Skin of body (tissue), 2 donors: ENCODE results near the gene SRPK2. TPM values are rescaled to one million over a fixed set of nuclear protein-coding genes. Genes with fewer than 3 reads are reported as not detected.
"Not testable (repeated sequence)": the region's sequence is repeated elsewhere in the genome, so short reads cannot be mapped to it uniquely, and the experiment has no call there.

Experiments
- DNase-seq: peaks from one replicate; lab custom pipeline; 2025; lab: John Stamatoyannopoulos, UW
- total RNA-seq: library from RNA; depleted of rRNA; stranded (reverse); fragments of >200 nt; gene quantifications from one replicate; pipeline ENCODE4 v1.2.3, GENCODE V29; 2014

The SRPK2 gene
- total RNA-seq, 1 donor from 2014 or later: 71.1 TPM

- peak; percentile 10 for DNase-seq
Measured at GRCh38 chr7:105376908-105377533, 11.7 kb downstream of the SRPK2 start.

DNA sequence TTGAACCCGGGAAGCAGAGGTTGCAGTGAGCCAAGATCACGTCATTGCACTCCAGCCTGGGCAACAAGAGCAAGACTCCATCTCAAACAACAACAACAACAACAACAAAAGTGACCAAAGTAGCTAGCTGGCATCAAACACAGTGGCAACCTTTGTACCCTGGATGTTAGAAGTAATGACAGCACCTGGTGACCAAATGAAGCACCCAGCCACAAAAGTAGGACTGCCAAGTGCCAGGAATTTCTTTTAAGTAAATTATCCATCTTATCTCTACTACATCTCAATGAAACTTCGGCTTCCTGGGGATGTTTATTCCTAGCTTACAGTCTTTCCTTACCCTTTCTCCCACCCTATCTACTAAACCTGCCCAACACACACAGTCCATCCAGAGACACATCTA, 18.8 kb downstream of the SRPK2 start:
- no peak for DNase-seq

GRCh38 chr7:105367458-105367857, 21.3 kb downstream of the SRPK2 start:
- DNase-seq: no peak

DNA sequence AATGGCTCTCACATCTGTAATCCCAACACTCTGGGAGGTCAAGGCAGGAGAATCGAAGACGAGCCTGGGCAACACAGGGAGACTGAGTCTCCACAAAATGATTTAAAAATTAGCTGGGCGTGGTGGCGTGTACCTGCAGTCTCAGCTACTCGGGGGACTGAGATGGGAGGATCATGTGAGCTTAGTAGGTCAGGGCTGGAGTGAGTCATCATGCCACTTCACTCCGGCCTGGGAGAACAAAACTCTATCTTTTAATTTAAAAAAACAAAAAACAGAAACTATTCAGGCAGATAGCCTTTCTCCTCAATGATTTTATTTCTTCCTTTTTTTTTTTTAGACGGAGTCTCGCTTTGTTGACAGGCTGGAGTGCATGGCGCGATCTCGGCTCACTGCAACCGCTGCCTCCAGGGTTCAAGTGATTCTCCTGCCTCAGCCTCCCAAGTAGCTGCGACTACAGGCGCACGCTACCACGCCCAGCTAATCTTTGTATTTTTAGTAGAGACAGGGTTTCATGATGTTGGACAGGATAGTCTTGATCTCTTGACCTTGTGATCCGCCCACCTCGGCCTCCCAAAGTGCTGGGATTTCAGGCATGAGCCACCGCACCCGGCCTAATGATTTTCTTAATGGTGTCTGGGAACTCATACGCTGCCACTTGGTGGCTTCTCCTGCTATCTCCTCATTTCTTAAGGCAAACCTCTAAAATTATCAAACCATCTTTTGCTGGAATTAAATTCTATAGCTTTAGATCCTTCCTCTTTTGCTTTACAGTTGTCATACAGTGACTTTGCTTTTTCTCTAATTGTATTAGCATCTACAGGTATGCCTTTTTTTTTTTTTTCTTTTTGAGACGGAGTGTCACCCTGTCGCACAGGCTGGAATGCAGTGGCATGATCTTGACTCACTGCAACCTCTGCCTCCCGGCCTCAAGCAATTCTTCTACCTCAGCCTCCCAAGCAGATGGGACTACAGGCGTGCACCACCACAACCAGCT, 22.9 kb downstream of the SRPK2 start:
- no peak for DNase-seq

GRCh38 chr7:105364684-105365083, 24.0 kb downstream of the SRPK2 start:
- no peak for DNase-seq

DNA sequence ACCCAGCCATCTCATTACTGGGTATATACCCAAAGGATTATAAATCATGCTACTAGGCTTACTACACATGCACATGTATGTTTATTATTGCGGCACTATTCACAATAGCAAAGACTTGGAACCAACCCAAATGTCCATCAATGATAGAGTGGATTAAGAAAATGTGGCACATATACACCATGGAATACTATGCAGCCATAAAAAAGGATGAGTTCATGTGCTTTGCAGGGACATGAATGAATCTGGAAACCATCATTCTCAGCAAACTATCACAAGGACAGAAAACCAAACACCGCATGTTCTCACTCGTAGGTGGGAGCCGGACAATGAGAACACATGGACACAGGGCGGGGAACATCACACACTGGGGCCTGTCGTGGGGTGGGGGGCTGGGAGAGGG, 25.1 kb downstream of the SRPK2 start:
- DNase-seq: not testable (repeated sequence)

DNA sequence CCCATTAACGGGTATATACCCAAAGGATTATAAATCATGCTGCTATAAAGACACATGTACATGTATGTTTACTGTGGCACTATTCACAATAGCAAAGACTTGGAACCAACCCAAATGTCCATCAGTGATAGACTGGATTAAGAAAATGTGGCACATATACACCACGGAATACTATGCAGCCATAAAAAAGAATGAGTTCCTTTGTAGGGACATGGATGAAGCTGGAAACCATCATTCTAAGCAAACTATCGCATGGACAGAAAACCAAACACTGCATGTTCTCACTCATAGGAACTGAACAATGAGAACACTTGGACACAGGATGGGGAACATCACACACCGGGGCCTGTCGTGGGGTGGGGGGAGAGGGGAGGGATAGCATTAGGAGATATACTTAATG, 26.0 kb downstream of the SRPK2 start:
- DNase-seq: not testable (repeated sequence)

DNA sequence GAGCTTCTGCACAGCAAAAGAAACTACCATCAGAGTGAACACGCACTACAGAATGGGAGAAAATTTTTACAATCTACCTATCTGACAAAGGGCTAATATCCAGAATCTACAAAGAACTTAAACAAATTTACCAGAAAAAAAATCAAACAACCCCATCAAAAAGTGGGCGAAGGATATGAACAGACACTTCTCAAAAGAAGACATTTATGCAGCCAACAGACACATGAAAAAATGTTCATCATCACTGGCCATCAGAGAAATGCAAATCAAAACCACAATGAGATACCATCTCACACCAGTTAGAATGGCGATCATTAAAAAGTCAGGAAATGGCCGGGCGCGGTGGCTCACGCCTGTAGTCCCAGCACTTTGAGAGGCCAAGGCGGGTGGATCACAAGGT, 26.7 kb downstream of the SRPK2 start:
- DNase-seq: not testable (repeated sequence)

GRCh38 chr7:105360149-105360548, 28.6 kb downstream of the SRPK2 start:
- DNase-seq: not testable (repeated sequence)

DNA sequence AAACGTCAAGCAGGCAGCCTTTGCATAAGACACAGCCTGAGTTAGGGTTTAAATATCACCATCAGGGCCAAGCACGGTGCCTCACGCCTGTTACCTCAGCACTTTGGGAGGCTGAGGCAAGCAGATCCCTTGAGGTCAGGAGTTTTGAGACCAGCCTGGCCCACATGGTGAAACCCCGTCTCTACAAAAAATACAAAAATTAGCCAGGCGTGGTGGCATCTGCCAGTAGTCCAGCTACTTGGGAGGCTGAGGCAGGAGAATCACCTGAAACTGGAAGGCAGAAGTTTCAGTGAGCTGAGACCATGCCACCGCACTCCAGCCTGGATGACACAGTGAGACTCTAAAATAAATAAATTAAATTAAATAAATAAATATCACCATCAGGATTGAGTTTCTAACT, 33.0 kb downstream of the SRPK2 start:
- DNase-seq: no peak

DNA sequence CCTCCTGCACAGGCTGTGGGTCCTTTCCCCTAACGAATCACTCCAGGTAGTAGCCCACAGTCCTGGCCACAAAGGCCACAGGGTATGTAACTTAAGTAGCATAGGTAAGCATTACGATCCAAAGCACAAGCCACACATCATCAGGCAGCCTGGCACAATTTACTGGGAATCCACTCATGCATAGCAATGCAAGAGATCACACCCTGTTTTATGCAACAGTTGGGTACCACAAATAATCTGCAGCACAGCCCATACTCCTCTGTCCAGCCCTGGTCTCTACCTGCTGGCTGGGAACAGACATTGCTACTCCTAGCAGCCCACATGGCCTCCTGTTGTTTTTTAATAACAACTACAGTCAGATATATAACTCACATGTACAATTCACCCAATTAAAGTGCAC, 34.3 kb downstream of the SRPK2 start:
- DNase-seq: no peak

- DNase-seq: no peak
Measured at GRCh38 chr7:105353752-105354328, 34.9 kb downstream of the SRPK2 start.

- DNase-seq: no peak
Measured at GRCh38 chr7:105352901-105353668, 35.6 kb downstream of the SRPK2 start.

DNA sequence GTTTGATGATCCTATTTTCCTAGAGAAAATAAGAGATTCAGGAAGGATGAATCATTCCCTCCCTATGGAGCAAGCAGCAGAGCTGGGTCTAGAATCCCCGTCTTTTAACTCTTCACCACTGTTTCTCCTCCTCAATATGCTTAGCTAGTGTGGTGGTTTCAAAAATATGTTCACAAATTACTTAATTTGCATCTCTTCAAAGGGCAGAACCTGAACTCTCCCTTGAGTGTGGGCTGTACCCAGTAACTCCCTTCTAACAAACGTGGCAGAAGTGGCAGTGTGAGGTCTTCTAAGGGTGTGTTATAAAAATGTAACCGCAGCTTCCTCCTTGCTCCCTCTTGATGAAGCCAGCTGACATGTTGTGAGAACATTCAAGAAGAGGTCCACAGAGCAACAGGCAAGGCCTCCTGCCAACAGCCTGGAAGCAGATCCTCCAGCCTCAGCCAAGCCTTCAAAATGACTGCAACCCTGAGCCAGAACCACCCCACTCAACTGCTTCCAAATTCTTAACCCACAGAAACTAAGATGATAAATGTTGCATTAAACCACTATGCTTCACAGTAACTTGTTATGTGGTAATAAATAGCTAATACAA, 36.6 kb downstream of the SRPK2 start:
- peak; percentile 97 for DNase-seq

DNA sequence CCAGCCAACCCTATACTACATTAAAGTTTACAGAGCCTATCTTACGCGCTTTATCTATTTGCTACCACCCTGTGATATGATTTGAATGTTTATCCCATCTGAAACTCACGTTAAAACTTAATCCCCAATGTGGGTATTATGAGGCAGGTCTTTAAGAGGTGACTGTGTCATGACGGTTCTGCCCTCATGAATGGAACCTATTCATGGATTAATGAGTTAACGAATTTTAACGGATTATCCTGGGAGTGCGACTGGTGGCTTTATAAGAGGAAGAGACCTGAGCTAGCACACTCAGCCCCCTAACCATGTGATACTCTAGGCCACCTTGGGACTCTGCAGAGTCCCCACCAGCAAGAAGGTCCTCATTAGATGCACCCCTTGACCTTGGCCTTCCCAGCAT, 37.8 kb downstream of the SRPK2 start:
- no peak for DNase-seq

DNA sequence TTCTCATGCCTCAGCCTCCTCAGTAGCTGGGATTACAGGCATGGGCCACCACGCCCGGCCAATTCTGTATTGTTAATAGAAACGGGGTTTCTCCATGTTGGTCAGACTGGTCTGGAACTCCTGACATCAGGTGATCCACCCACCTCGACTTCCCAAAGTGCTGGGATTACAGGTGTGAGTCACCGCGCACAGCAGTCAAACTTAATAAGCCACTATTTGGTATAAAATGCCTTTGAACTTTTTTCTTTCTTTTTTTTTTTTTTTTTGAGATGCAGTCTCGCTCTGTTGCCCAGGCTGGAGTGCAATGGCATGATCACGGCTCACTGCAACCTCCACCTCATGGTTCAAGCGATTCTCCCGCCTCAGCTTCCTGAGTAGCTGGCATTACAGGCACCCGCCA, 40.5 kb downstream of the SRPK2 start:
- DNase-seq: not testable (repeated sequence)

DNA sequence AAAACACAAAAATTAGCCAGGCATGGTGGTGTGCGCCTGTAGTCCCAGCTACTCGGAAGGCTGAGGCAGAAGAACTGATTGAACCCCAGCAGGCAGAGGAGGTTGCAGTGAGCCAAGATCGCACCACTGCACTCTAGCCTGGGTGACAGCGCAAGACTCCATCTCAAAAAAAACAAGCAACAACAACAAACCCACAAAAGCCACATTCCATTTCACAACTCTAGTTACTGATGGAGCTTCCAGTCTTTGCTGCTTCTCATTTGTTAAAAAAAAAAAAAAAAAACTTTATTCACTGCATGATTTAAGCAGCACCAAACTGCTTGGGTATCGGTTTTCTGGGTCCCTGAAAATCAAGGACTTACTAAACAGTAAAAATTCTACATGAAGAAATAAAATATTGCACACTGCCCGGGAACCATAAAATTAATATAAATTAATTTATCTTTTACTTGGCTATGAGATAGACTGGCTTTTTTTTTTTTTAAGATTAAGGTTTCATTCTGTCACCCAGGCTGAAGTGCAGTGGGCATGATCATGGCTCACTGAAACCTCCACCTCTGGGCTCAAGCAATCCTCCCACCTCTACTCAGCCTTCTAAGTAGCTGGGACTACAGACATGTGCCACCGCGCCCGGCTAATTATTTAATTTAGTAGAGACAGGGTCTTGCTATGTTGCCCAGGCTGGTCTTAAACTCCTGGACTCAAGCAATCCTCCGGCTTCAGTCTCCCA, 42.0 kb downstream of the SRPK2 start:
- no peak for DNase-seq

GRCh38 chr7:105346138-105346537, 42.6 kb downstream of the SRPK2 start:
- no peak for DNase-seq

- DNase-seq: no peak
Measured at GRCh38 chr7:105345725-105346124, 43.0 kb downstream of the SRPK2 start.

GRCh38 chr7:105345003-105345402, 43.7 kb downstream of the SRPK2 start:
- no peak for DNase-seq
